Hematopoietic multipotent progenitor cell treated with erythropoietin and hydrocortisone succinate and interleukin-3 and kit ligand, for 6 days (in vitro differentiated cells): ENCODE measurements around the gene LSMEM2.

Experiments used
- DNase-seq: peaks from one replicate; pipeline ENCODE4 v3.0.0-alpha.2; 2015

Gene LSMEM2

GRCh38 chr3:50324351-50325112, 45.6 kb downstream of the LSMEM2 start:
- DNase-seq, result peak; percentile 84

DNA sequence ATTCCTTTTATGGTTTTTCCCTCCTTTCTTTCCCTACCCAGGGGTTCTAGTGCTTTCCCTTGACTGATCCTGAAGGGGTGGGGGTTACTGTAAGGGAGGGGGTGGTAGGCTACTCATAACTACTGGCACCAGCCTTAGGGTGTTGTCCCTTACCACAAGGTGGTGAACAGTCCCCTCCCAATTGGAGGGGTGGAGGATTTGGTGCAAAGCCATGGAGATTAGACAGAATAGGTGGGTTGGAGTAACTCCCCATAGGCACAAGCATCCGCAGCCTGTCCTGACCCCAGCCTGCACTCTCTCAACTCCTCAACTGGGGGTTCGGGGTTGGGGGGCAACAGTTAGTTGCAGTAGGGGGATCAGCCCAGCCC, 46.2 kb downstream of the LSMEM2 start:
- peak; percentile 58 for DNase-seq

GRCh38 chr3:50325497-50326181, 46.8 kb downstream of the LSMEM2 start:
- DNase-seq, result no peak

GRCh38 chr3:50326182-50326541, 47.3 kb downstream of the LSMEM2 start:
- DNase-seq, result no peak

DNA sequence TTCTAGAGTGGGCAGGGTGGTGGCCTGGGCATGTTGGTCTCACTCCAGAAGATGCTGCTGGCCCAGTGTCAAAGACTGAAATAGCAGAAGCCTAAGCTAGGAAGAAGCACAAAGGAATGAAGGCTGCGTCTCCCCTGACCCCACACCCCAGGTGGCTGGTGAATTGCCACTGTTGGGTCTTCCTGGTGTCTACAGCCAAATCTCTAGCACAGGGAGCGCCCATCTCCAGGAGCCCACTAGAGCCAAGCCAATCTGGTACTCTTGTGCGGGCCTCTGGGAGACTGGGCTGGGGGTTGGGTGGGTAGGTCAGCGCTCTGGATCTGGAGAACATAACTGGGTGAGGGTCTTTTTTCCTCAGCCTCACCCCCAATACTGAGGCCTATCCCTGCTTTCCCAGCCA, 48.2 kb downstream of the LSMEM2 start:
- DNase-seq, result no peak

GRCh38 chr3:50327943-50328691, 49.2 kb downstream of the LSMEM2 start, which contains the start of gene TUSC2:
TSS of gene TUSC2 (minus strand) at chr3:50328223. CDS start at chr3:50328099, 124 bp downstream.
- DNase-seq, result peak; percentile 99

DNA sequence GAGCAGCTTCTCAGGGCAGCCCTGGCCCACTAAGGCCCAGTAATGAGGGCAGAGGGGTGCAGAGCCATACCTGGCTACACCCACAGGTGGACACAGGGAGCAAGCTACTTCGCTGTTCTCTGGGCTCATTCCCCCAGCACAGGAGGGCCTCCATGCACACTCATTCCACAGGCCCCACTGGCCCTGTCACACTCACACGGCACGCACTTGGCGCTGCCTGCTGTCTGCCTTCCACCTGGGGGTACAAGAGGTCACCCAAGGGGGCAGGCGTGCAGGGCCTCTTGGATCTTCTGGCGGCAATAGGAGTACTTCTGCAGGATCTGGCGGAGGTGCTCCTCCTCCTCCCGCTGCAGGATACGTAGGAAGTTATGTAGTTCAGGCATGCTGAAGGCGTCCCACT, 51.4 kb downstream of the LSMEM2 start:
- no peak for DNase-seq

DNA sequence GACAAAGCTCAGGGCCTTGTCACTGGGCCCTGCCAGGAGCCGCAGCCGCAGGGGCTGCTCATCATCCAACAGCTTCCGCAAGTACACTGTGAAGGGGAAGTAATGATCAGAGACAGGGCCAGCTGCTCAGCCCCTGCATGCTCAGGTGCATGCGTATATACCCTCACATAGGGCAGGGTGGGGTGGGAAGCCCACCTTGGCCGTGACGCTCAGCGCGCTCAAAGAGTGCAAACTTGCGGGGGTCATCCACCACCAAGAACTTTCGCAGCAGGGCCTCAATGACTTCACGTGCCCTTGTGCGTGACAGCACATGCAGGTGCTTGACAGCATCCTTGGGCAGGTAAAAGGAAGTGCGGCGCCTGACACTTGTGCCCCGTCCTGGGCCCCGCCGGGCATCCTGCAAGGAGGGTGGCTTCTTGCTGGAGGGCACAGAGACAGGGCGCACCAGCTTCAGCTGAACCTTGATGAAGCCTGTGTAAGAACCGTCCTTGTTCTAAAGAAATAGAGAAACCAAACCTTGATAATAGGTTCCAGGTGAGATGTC, 52.5 kb downstream of the LSMEM2 start:
- DNase-seq, result no peak

DNA sequence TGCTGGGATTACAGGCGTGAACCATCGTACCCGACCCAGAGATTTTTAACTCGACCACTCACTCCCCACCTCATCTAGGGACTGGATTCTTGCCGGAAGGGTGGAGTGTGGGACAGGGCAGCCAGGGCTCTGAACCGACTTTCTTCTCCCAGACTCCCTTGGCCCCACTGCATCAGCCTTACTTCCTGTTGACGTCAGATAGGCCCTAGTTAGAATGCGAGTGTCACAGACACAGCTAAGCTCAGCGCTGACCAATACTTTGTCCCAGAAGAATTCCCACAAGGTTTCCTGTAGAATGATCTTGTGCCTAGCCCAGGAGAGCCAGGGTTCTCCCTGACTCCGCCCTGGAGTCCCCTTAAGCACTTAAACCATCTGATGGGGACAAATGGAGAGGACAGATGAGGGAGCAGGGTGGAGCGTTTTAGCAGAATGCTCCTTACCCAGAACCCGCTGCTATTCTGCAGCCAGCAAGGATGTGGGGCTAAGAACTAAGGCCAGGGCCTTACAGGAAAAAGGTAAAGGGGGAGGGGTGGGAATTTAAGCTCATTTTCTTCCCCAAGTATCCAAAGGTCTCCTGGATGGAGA, 54.9 kb downstream of the LSMEM2 start:
- no peak for DNase-seq

- DNase-seq, result no peak
Observed at GRCh38 chr3:50334339-50335075, 55.6 kb downstream of the LSMEM2 start.

GRCh38 chr3:50336452-50337174, 57.7 kb downstream of the LSMEM2 start:
- no peak for DNase-seq

DNA sequence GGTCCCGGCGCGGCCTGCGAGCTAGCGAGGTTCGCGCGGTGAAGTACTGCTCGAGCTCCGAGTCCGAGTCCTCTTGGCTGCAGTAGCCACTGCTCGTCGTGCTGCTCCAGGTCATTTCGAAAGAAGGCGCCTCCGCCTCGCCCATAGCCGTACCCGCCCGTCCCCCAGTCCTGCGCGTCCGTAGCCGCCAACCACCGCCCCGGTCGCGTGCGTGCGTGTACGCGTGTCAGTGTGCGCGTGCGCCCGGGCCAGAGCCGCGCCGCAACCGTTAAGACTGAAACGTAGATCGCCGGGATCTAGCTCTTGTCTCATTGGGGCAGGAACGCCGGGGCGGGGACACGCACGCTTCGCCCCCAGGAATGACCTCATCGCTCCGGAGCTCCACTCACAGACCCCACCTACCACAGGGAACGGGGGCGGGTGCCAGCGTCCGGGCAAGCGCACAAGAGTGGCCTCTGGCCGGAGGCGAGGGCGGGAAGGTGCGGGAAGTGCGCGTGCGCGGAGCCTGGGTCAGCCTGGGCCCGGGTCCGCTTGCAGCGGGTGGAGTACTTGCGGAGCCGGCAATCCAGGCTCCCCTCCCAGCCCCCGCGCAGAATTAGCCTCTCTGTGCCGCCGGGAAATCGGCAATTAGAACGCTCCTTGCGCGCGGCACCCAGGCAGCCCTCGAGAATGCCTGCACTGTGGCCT, 58.4 kb downstream of the LSMEM2 start:
- DNase-seq, result peak; percentile 99
